GM04504 (cell line): ENCODE data around the gene NFIA.

Experiments used
- DNase-seq: peaks from one replicate; pipeline ENCODE4 v3.0.0-alpha.2; 2012; ENCODE audit warnings: low read depth

The NFIA gene

GRCh38 chr1:61083807-61084440 is 1.6 kb downstream of the NFIA start:
- no peak for DNase-seq

GRCh38 chr1:61084491-61085031 is 2.2 kb downstream of the NFIA start:
- DNase-seq = no peak

- DNase-seq = no peak
Measured at GRCh38 chr1:61085206-61085982, 3.0 kb downstream of the NFIA start.

- DNase-seq = no peak
Measured at GRCh38 chr1:61085983-61086644, 3.8 kb downstream of the NFIA start.

- no peak for DNase-seq
Measured at GRCh38 chr1:61087571-61087970, 5.2 kb downstream of the NFIA start.

- no peak for DNase-seq
Measured at GRCh38 chr1:61088163-61088974, 6.0 kb downstream of the NFIA start.

GRCh38 chr1:61089338-61089737 is 7.0 kb downstream of the NFIA start:
- no peak for DNase-seq

- no peak for DNase-seq
Measured at GRCh38 chr1:61089741-61090140, 7.4 kb downstream of the NFIA start.

- DNase-seq = no peak
Measured at GRCh38 chr1:61090546-61091202, 8.3 kb downstream of the NFIA start.

GRCh38 chr1:61091455-61091854 is 9.1 kb downstream of the NFIA start:
- no peak for DNase-seq

GRCh38 chr1:61092642-61093041 is 10.3 kb downstream of the NFIA start:
- DNase-seq = no peak

GRCh38 chr1:61093525-61094137 is 11.3 kb downstream of the NFIA start:
- DNase-seq = no peak

- DNase-seq = no peak
Measured at GRCh38 chr1:61094677-61095469, 12.5 kb downstream of the NFIA start.

GRCh38 chr1:61095470-61095812 is 13.1 kb downstream of the NFIA start:
- no peak for DNase-seq

- DNase-seq = peak; percentile 55
Measured at GRCh38 chr1:61097317-61097716, 15.0 kb downstream of the NFIA start.

- no peak for DNase-seq
Measured at GRCh38 chr1:61097722-61098121, 15.4 kb downstream of the NFIA start.

GRCh38 chr1:61098333-61098732 is 16.0 kb downstream of the NFIA start:
- DNase-seq = no peak

- no peak for DNase-seq
Measured at GRCh38 chr1:61098906-61099437, 16.6 kb downstream of the NFIA start.

GRCh38 chr1:61100578-61100977 is 18.2 kb downstream of the NFIA start:
- no peak for DNase-seq

GRCh38 chr1:61101536-61101935 is 19.2 kb downstream of the NFIA start:
- no peak for DNase-seq
